HG03575 (cell line): Measurements from ENCODE around the gene SCO2.
"Not testable (repeated sequence)": the region's sequence is repeated elsewhere in the genome, so short reads cannot be mapped to it uniquely, and the experiment has no call there.

Source experiments
- ATAC-seq: cut with Tn5 transposase; IDR thresholded peaks from one replicate; pipeline ENCODE4 v1.9.1; 2021; ENCODE audit not compliant: unreplicated experiment, insufficient number of reproducible peaks, low FRiP score; ENCODE audit errors: extremely low read depth

The SCO2 gene

DNA sequence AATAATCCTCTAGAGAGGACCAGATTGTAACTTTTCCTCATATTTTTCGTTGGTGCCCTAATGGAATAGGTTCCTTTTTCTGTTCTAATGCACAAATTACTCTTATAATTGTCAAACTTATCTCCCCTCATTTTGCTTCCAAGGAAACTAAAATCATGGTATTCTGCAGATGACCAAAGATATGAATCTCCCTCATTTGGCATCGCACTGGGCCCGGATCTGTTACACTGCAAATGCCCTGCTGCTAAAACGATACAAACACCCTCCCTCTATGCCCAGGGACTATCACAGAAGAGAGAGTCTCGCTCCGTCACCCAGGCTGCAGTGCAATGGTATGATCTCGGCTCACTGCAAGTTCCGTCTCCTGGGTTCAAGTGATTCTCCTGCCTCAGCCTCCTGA, 27.9 kb upstream of the SCO2 start:
- ATAC-seq = no peak

DNA sequence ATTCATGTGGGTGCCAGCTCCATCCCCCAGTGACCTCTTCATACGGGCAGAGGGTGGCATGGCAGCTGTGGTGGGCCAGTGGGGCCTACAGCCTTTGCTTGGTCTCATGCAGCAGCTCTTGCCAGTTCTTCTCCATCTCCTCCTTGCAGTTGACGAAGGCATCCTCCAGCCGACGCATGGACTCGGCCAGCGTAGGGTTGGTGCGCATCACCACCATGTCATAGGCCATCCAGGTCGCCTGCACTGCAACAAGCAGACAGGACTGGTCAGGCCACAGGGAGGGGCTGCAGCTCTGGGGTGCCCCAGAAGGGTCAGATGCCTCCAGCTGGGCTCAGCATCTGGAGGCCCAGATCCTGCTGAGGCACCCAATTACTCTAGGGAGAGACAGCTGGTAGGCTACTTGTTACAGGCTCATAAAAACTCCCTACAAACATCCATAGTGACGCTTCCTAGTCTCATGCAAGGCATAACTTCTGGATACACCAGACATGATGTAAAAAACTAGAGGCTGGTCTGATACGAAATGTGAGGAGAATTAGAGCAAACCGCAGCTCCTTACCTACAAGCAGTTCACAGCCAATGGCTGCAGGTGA, 25.9 kb upstream of the SCO2 start:
- no peak for ATAC-seq

DNA sequence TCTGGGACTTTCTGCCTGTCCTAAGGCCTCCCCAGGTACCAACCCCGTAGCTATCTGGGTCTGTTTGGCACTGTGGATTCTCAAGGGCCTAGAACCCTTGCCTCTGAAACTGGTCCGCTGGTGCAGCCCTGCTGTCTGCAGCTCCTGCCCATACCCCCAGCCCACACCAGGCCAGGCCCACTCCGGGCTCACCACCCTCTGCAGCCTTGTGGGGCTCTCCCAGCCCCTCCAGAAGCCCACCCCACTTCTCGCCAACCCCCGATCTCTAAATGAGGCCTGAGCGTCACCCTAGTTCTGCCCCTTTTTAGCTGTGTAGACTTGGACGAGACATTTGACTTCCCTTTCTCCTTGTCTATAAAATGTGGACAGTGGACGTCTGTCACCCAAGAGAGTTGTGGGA, 25.0 kb upstream of the SCO2 start:
- ATAC-seq = no peak

DNA sequence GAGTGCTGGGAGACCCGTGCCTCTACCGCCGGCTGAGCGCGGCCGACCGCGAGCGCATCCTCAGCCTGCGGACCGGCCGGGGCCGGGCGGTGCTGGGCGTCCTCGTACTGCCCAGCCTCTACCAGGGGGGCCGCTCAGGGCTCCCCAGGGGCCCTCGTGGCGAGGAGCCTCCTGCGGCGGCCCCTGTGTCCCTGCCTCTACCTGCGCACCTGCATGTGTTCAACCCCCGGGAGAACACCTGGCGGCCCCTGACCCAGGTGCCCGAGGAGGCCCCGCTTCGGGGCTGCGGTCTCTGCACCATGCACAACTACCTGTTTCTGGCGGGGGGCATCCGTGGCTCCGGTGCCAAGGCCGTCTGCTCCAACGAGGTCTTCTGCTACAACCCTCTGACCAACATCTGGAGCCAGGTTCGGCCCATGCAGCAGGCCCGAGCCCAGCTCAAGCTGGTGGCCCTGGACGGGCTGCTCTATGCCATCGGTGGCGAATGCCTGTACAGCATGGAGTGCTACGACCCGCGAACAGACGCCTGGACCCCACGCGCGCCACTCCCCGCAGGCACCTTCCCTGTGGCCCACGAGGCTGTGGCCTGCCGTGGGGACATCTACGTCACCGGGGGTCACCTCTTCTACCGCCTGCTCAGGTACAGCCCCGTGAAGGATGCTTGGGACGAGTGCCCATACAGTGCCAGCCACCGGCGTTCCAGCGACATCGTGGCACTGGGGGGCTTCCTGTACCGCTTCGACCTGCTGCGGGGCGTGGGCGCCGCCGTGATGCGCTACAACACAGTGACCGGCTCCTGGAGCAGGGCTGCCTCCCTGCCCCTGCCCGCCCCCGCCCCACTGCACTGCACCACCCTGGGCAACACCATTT, 23.8 kb upstream of the SCO2 start:
- no peak for ATAC-seq

DNA sequence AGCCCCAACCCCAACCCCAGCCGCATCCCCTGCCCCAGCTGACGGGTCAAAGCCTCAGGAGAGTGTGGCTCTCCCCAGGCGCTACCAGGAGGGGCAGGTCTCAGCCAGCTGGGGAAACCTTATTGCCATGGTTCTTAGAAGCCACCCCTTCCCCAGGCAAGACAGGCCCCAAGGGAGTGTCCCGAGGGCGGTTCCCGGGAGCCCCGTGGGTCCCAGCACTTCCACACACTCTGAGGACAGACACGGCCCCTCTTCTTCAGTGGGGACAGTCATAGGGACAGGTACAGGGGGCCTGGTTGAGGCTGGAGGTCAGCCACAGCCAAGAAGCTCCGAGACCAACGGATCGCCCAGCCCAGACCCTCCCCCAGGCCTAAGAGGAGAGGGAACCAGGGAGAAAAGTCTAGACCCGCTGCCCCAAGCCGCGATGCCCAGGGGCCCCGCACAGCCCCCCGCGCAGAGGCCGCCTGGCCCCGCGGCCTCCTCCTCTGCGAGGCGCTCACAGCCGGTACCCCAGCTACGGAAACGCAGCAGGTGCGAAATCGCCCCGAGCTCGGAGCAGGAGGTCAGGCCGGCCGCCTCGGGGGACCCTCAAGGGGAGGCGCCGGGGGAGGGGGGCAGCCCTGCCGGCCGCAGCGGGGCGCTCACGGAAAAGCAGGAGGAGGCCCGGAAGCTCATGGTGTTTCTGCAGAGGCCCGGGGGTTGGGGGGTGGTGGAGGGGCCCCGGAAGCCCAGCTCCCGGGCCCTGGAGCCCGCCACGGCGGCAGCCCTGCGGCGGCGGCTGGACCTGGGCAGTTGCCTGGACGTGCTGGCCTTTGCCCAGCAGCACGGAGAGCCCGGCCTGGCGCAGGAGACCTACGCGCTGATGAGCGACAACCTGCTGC, 22.9 kb upstream of the SCO2 start:
- no peak for ATAC-seq

DNA sequence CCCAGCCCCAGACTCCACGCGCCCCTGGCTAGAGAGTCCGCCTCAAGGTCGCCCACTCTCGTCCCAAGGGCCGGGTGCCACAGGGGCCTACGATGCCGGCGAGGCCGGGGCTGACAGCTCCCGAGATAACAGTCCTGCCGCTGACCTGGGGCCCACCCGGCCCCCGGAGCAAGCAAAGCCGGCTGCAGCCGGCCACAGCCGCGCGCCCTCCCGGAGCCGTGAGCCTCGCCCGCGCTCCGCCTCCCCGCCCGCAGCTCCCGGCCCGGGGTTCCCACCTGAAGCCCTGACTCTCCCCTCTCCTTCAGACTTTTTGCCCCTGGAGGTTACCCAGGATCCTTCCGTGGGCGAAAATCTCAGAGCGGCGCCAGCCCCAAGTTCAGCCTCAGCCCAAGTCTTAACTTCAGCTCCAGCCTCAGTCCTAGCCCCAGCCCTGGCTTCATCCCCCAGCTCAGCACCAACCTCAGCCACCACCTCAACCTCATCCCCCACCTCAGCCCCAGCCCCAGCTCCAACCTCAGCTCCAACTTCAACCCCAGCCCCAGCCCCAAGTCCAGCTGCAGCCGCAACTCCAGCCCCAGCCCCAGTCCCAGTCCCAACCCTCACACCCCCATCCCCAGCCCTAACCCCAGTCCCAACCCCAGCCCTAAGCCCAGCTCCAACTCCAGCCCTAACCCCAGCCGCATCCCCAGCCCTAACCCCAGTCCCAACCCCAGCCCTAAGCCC, 22.0 kb upstream of the SCO2 start:
- ATAC-seq = no peak

DNA sequence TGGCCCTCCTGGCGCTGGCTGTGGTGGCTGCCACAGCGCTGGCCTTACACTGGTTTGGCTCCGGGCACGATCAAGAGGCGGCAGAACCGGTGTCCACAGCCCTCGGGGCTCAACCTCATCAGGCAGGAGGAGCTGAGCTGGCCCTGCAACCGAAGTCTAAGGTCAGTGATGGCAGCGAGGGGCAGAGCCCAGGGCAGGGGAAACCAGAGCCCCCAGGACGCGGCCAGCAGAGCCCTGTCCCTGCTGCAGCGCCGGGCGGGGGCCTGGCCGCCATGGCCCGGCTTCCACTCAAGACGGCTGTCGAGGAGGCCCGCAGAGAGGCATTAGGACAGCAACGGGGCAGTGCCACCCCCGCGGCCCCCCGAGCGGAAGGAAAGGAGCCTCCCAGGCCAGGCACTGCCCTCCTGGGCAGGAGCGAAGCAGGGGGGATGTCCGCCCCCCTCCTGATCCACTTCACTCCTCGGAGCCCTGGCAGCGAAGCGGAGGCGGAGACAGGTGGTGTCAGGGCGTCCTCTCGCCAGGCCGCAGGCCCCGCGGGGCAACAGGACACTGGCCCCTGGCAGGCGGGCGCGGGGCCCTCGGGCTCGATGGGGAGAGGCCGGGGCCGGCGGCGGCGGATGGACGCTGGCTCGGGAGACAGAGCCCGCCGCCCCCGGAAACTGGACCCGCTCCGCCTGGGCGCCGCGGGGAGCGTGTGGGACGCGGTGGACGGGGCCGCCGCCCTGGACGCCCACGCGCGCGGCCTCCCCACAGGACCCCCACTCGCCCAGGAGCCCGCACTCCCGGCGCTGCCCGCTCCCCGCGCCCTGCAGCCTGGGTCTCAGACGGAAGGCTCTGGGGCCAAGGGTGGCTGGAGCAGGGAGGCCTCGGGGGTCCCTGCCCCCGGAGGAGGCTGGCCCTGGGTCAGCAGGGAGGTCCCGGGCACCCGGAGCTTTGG, 21.2 kb upstream of the SCO2 start:
- no peak for ATAC-seq

DNA sequence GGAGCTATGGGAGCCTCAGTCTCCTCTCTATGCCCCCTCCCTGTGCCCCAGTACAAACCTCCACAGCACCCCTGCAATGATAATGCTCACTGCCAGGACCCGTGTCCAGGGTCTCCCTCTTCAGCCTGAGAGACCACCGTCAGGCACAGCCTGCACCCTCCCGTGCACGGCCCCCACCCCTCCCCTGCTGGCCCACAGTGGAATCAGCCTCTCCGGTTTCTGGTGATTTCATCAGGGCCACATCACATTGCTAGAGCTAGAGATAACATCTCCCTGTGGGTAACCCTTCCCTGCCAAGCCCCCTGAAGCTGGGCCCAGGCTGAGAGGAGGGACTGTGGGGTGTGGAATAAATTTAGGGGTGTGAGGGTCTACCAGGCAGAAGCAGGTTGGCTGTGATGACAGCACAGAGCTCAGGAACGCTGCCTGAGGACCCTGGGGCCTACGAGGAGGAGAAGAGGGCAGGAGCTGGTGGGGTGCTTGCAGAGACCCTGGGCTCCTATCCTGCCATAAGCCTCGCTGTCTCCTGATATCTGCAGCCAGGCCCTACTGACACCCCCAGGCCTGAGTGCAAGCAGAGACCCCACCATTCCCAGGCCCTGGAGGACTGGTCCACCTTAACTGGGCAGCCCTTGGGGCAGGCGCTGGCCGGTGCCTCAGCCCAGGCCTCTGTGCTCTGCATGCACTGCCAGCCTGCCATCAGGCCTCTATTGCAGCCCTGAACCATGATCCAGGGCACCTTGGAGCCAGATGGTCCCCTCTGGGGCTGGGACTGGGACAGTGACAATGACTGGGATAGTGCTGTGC, 20.3 kb upstream of the SCO2 start, which contains the start of gene KLHDC7B:
TSS of gene KLHDC7B (plus strand) at position 378 of the 804 bp plus-strand sequence. CDS start at position 723, 345 bp downstream.
- ATAC-seq = no peak

DNA sequence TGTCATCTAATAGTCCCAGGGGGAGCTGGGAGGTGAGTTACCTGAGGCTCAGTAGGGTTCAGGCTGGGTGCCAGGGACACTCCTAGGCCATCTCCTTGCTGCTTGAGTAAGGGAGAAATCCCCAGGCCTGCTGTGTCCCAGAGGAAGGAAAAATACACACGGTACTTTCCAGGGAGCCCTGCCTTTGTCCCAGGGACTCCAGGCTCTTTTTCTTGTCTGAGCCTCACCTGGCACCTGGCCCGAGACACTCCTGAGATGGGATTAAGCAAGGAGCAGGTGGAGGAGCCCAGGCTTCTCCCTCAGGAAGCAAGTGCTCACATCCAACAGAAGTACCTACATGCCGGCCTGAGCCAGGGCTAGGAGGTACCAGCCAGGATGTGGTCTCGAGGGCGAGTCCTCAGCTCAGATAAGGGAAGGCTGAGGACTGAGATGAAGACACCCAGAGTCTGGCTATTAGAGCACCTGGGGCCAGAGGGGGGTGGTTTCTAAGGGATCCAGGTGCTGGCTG, 19.4 kb upstream of the SCO2 start:
- ATAC-seq = no peak

DNA sequence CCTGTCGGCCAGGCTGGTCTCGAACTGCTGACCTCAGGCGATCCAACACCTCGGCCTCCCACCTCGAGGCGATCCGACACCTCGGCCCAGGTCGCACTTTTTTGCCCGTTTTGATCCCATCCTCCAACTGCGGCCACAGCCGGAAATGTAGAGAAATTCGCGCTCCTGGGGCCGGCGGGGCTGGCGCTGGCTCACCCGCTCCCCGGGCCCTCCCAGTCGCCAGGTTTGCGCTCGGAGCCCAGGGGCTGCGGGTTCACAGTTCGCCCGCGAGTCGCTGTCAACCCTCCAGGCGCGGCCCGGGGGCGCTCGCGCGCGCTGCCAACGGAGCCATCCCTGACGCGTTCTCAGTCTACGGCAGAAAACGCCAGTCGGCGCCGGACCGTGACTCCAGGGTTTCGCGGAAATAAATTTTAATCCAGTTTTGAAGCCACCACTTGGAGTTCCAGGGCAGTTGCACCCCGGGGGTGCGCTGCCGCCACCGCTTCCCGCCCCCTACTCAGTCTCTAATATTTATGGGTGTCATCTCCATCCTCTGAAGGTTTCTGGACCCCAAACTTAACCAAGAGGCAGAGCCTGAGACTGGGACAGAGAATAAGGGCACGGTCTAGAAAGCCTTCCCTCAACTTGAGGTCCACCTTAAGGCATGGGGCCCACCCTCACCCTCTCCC, 18.8 kb upstream of the SCO2 start:
- no peak for ATAC-seq

DNA sequence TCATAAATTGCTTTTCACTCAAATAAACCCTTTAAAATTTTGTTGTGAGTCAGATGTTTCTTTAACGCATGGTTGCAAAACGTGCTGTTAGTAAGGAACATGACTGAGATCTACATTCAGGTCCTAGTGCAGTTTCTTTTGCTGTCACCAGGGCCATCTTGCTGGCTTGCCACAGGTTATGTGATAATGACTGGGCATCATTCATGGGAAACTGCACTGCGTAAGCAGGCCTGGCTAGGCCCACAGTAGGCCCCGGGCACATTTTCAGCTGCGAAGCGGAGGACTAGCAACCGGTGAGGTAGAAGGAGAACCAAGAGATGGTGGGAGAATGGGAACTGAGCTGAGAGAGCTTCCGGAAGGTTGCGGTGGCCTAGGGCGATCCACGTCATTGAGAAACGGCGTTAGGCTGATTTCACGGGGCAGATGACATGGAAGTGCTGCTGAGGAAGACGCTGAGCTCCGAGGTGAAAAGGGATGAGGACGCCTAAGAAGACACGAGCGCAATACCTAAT, 17.1 kb upstream of the SCO2 start:
- ATAC-seq = no peak

DNA sequence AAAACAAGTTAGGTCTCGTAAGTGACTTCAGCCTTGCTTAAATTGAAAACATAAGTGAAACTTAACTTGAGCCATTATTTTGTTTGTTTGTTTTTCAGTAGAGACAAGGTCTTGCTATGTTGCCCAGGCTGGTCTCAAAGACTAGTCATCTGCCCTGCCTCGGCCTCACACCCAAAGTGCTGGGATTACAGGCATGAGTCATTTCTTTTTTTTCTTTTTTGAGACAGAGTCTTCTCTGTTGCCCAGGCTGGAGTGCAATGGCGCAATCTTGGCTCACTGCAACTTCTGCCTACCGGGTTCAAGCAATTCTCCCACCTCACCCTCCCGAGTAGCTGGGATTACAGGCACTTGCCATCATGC, 16.2 kb upstream of the SCO2 start:
- ATAC-seq = not testable (repeated sequence)

DNA sequence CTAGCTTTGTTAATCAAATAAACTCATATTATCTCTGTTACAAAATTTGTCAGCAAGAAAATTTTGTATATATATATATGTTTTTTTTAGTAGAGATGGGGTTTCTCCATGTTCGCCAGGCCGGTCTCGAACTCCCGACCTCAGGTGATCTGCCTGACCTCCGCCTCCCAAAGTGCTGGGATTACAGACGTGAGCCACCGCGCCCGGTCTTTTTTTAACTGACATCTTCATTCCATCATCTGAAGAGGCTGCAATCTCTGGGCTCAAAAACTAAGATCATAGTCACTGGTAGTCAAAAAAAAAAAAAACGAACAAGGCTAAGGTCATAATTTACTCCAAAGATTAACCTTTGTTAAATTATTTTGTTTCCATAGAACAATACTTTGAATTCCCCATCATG, 15.0 kb upstream of the SCO2 start:
- no peak for ATAC-seq

DNA sequence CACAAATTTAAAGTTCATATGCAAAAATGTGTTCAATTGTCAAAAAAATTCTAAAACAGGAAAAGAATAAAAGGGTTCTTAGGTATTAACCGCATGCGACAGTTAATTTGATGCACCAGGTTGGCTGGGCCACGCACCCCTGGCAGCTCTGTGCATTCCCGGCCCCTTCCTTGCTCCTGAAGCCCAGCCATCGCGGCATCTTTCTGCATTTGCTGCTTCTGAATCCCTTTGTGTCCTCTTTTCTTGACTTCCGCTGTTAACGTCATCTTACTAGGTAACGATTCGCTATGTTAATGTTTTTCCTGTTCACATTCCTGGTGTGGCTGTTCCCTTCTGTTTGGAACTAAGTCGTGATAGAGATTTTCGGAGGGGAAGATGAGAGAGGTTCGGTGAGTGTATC, 12.4 kb upstream of the SCO2 start:
- ATAC-seq = no peak

DNA sequence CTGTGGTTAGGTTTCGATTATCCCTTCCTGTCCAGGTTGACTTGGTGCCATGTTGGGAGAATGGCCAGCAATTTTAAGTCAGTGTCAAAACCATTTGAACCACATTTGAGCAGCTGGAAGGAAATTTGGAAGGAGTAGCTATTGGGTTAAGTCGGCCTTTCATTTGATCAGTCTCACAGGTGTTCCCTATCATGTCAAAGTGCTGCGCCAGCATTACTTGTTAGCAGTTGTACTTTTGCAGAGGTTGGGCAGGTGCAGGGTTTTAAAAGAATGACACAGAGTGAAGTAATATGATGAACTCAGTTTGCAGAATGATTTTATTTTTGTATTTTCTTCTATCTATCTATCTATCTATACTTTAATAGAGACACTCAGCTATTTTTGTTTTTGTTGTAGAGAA, 10.8 kb upstream of the SCO2 start:
- no peak for ATAC-seq

DNA sequence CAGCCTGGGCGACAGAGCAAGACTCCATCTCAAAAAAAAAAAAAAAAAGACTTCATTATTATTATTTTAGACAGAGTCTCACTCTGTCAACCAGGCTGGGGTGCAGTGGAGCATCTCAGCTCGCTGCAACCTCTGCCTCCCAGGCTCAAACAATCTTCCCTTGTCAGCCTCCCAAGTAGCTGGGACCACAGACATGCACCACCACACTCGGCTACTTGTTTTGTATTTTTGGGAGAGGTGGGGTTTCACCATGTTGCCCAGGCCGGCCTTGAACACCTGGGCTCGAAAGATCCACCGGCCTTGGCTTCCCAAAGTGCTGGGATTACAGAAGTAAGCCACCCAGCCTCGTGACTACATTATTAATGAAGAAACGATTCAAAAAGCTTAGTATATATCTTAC, 9.7 kb upstream of the SCO2 start:
- ATAC-seq = no peak
